DND-41 (cell line): ENCODE measurements around the gene CSNK1A1.

Experiments used
- ATAC-seq: fragments of 200-7000 bp; cut with Tn5 transposase; 3 replicates; pipeline ENCODE4 v1.9.1; 2021; ENCODE audit warnings: low read depth; ENCODE audit not compliant: insufficient read depth
- DNase-seq: peaks from one replicate; pipeline ENCODE4 v3.0.0-alpha.2; 2020
- H2AFZ ChIP-seq: 2 replicates; pipeline ENCODE4 v1.6.0; 2012; ENCODE audit warnings: low read depth, low read length
- H3K27ac ChIP-seq: 2 replicates; pipeline ENCODE4 v1.5.1; 2012; ENCODE audit warnings: low read length, inconsistent platforms
- H3K27me3 ChIP-seq: fragments of 200-600 bp; sonication (generic); 2 replicates; pipeline ENCODE4 v1.6.0; 2012; ENCODE audit warnings: low read length, mild to moderate bottlenecking, inconsistent platforms; ENCODE audit not compliant: insufficient read depth, poor library complexity
- H3K36me3 ChIP-seq: 2 replicates; pipeline ENCODE4 v1.5.1; 2012; ENCODE audit warnings: low read length, inconsistent platforms; ENCODE audit not compliant: insufficient read depth
- H3K4me1 ChIP-seq: 2 replicates; pipeline ENCODE4 v1.5.1; 2012; ENCODE audit warnings: mild to moderate bottlenecking, low read length; ENCODE audit not compliant: insufficient read depth
- H3K4me2 ChIP-seq: 2 replicates; pipeline ENCODE4 v1.6.0; 2012; ENCODE audit warnings: mild to moderate bottlenecking, moderate library complexity, low read length, inconsistent platforms; ENCODE audit not compliant: insufficient read depth
- H3K4me3 ChIP-seq, 2 experiments: fragments of 200-600 bp in 1 of 2; shearing (Covaris generic) in 1 of 2; 2 replicates each; pipeline ENCODE4 v1.5.1; 2012 to 2016; ENCODE audit warnings: inconsistent platforms in 2 of 2, low read length in 2 of 2, mild to moderate bottlenecking in 2 of 2, low read depth in 1 of 2, moderate library complexity in 1 of 2
- H3K79me2 ChIP-seq: 2 replicates; pipeline ENCODE4 v1.6.0; 2012; ENCODE audit warnings: low read length, inconsistent platforms; ENCODE audit not compliant: insufficient read depth
- H3K9ac ChIP-seq: 2 replicates; pipeline ENCODE4 v1.6.0; 2012; ENCODE audit warnings: low read depth, mild to moderate bottlenecking, inconsistent platforms, low read length, moderate library complexity
- H3K9me3 ChIP-seq: 2 replicates; pipeline ENCODE4 v1.5.1; 2012; ENCODE audit warnings: low read length, moderate library complexity, mild to moderate bottlenecking, inconsistent platforms; ENCODE audit not compliant: insufficient read depth, severe bottlenecking
- H4K20me1 ChIP-seq: 2 replicates; pipeline ENCODE4 v1.6.0; 2012; ENCODE audit warnings: low read length; ENCODE audit not compliant: insufficient read depth
- CTCF ChIP-seq: IDR thresholded peaks from 2 replicates; pipeline ENCODE4 v1.5.1; 2012; ENCODE audit warnings: borderline replicate concordance, low read length, moderate library complexity, mild to moderate bottlenecking; ENCODE audit not compliant: poor library complexity, severe bottlenecking; ENCODE audit errors: extremely low read depth
- EZH2 ChIP-seq: IDR thresholded peaks from 3 replicates; pipeline ENCODE4 v1.6.1; 2012; ENCODE audit warnings: borderline replicate concordance, low read depth, mild to moderate bottlenecking, moderate library complexity, low read length, inconsistent platforms; ENCODE audit not compliant: severe bottlenecking

The CSNK1A1 gene

DNA sequence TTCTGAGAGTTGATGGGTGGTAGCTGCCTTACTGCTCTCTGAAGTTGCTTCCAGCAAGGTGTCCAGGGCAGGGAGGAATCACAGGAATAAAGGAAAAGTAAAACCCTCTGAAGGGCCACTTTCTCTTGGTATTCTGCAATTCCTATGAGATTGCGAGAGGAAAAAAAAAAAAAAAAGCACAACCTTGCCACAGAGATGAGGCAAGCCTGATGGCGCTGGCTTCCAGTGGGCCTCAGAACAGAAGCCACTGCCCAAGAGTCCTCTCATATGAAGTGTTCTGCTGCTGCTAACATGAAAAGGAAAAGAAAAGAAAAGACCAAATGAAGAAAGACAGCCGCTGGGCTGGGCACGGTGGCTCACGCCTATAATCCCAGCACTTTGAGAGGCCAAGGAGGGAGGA lies 91.3 kb downstream of the CSNK1A1 start:
- no peaks in the 10 kb centered on the region for H3K27me3 ChIP-seq
- no peak overlapping the region for H3K4me3 ChIP-seq
- no peak overlapping the region for H3K27ac ChIP-seq
- no peaks in the 10 kb centered on the region for H3K9me3 ChIP-seq
- no peaks in the 10 kb centered on the region for H3K36me3 ChIP-seq
- ATAC-seq (no peak), DNase-seq (no peak)
- no peak overlapping the region for H3K4me2 ChIP-seq
- H4K20me1 ChIP-seq, result no peaks in the 10 kb centered on the region
- H3K9ac ChIP-seq, result no peak overlapping the region
- TF ChIP-seq EZH2, result no peak
- TF ChIP-seq CTCF, result no peak
- H3K4me1 ChIP-seq, result no peaks in the 10 kb centered on the region
- H2AFZ ChIP-seq, result no peak overlapping the region
- H3K79me2 ChIP-seq, result no peaks in the 10 kb centered on the region

GRCh38 chr5:149457393-149457763 lies 93.9 kb downstream of the CSNK1A1 start:
- H4K20me1 ChIP-seq, result no peaks in the 10 kb centered on the region; the same call in 1 of the 2 replicates
- no peak for DNase-seq
- TF ChIP-seq CTCF (no peak), EZH2 (no peak)
- H2AFZ ChIP-seq, result no peak overlapping the region
- no peak for ATAC-seq
- H3K27me3 ChIP-seq, result no peaks in the 10 kb centered on the region
- H3K4me3 ChIP-seq, result no peak overlapping the region
- H3K36me3 ChIP-seq, result no peaks in the 10 kb centered on the region
- H3K27ac ChIP-seq, result no peak overlapping the region
- H3K9ac ChIP-seq, result no peak overlapping the region
- no peaks in the 10 kb centered on the region for H3K4me1 ChIP-seq
- no peaks in the 10 kb centered on the region for H3K9me3 ChIP-seq
- H3K79me2 ChIP-seq, result no peaks in the 10 kb centered on the region
- no peak overlapping the region for H3K4me2 ChIP-seq

GRCh38 chr5:149456597-149457392 lies 94.4 kb downstream of the CSNK1A1 start:
- H3K36me3 ChIP-seq, result no peaks in the 10 kb centered on the region
- ATAC-seq (no peak), DNase-seq (no peak)
- no peak overlapping the region for H3K4me3 ChIP-seq
- TF ChIP-seq EZH2, result no peak
- no peak for TF ChIP-seq CTCF
- no peak overlapping the region for H3K9ac ChIP-seq
- H3K9me3 ChIP-seq, result no peaks in the 10 kb centered on the region
- no peaks in the 10 kb centered on the region for H3K79me2 ChIP-seq
- no peaks in the 10 kb centered on the region for H3K27me3 ChIP-seq
- no peaks in the 10 kb centered on the region; the same call in 1 of the 2 replicates for H4K20me1 ChIP-seq
- H3K27ac ChIP-seq, result no peak overlapping the region
- no peak overlapping the region for H2AFZ ChIP-seq
- H3K4me1 ChIP-seq, result no peaks in the 10 kb centered on the region
- H3K4me2 ChIP-seq, result no peak overlapping the region
